Stomach (tissue), 4 donors: Measurements from ENCODE around the gene CCDC106.

Experiments used
- POLR2A ChIP-seq, 4 donors: fragments of 450-650 bp; IDR thresholded peaks; one replicate each; pipeline ENCODE4 v1.6.1; 2016; ENCODE audit warnings: antibody characterized with exemption in 4 of 4, control low read depth in 2 of 4, mild to moderate bottlenecking in 1 of 4, moderate library complexity in 1 of 4
- POLR2AphosphoS5 ChIP-seq, 3 donors: sonication (generic); formaldehyde crosslinking; IDR thresholded peaks; one replicate each; pipeline ENCODE4 v1.6.1; 2016; ENCODE audit warnings: antibody characterized with exemption in 3 of 3
- TF ChIP-seq, protein P1 (sequence below), 7 experiments: fragments of 450-650 bp in 4 of 7; fragments of 200-600 bp in 3 of 7; sonication (generic) in 3 of 7; IDR thresholded peaks; one replicate each; pipeline ENCODE4 v1.5.1; 2016 to 2019; ENCODE audit warnings: antibody characterized with exemption in 7 of 7, control low read depth in 2 of 7, mild to moderate bottlenecking in 1 of 7

DNA sequence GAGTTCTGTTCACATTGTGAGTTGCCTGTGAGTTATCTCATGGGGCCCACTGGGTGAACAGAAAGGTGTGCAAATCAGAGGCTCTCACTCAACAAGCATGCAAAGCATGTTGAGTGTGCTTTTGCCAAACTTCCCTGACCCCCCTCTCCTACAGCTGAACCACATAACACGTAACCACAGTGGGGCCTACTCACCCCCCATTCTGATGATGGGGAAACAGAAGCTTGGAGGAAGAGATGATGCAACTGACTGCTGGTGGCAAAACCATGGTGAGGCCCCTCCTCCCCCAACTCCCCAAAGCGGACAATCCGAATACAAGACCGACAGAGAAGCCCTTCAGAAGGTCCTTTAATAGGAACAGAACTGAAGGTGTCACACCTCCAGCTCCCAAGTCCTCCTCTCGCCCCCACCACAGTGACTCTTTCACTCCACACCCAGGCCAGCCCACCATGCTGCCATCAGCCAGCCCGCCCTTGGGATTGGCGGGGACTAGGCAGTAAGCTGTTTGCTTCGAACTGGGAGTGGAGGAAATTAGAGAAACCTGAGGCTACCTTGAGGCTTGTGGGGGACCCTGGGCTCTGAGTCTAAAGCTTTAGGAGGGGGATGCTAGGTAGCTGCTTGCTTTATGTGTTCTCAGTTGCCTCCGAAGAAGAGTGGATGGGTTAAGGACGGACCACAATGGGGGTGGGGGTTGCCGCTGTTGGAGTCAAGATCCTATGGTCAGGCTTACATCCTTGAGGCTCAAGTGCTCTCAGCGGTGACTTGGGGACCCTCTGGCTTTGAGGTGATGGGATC lies 27.4 kb upstream of the CCDC106 start:
- TF ChIP-seq, protein P1, sequence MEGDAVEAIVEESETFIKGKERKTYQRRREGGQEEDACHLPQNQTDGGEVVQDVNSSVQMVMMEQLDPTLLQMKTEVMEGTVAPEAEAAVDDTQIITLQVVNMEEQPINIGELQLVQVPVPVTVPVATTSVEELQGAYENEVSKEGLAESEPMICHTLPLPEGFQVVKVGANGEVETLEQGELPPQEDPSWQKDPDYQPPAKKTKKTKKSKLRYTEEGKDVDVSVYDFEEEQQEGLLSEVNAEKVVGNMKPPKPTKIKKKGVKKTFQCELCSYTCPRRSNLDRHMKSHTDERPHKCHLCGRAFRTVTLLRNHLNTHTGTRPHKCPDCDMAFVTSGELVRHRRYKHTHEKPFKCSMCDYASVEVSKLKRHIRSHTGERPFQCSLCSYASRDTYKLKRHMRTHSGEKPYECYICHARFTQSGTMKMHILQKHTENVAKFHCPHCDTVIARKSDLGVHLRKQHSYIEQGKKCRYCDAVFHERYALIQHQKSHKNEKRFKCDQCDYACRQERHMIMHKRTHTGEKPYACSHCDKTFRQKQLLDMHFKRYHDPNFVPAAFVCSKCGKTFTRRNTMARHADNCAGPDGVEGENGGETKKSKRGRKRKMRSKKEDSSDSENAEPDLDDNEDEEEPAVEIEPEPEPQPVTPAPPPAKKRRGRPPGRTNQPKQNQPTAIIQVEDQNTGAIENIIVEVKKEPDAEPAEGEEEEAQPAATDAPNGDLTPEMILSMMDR (IDR thresholded peaks at IDR 0.05) = no peak
- no peak for TF ChIP-seq POLR2AphosphoS5 (IDR thresholded peaks at IDR 0.05)
- TF ChIP-seq POLR2A (IDR thresholded peaks at IDR 0.05) = no peak
